ENCODE data around the gene ERMARD. TPM values are rescaled to one million over a fixed set of nuclear protein-coding genes. Genes with fewer than 3 reads are reported as not detected.

ERMARD gene
- total RNA-seq, 1 experiment from 2014 or later = 22.0 TPM

GRCh38 chr6:169784821-169785340 is 33.5 kb downstream of the ERMARD start:
- Mint-ChIP-seq H3K4me3 (ENCODE audit: low read depth, unreplicated experiment) (no peak overlapping the region), H3K27me3 (ENCODE audit: unreplicated experiment) (no peaks in the 10 kb centered on the region), H3K27ac (ENCODE audit: unreplicated experiment) (no peak overlapping the region), H3K4me1 (ENCODE audit: low read depth, unreplicated experiment) (no peaks in the 10 kb centered on the region), H3K36me3 (ENCODE audit: insufficient read depth, unreplicated experiment) (peaks cover 5% of the 10 kb centered on the region), H3K9me3 (ENCODE audit: low read depth, unreplicated experiment) (no peaks in the 10 kb centered on the region)
- TF ChIP-seq CTCF (IDR thresholded peaks at IDR 0.05; ENCODE audit: unreplicated experiment) = no peak
- CTCF ChIA-PET = no interaction called here
- no TSS peak for BruUV-seq (replicated peaks)
- DNase-seq = no peak
- intact Hi-C loops (cut with micrococcal nuclease; ENCODE audit: unreplicated experiment) = no loop called here

GRCh38 chr6:169785566-169785965 is 34.1 kb downstream of the ERMARD start:
- H3K9me3 Mint-ChIP-seq (ENCODE audit: low read depth, unreplicated experiment) = no peaks in the 10 kb centered on the region
- no TSS peak for BruUV-seq (replicated peaks)
- CTCF ChIA-PET = no interaction called here
- TF ChIP-seq CTCF (IDR thresholded peaks at IDR 0.05; ENCODE audit: unreplicated experiment) = no peak
- no peak overlapping the region for H3K27ac Mint-ChIP-seq (ENCODE audit: unreplicated experiment)
- intact Hi-C loops (cut with micrococcal nuclease; ENCODE audit: unreplicated experiment) = no loop called here
- peaks cover 5% of the 10 kb centered on the region for H3K36me3 Mint-ChIP-seq (ENCODE audit: insufficient read depth, unreplicated experiment)
- no peak overlapping the region for H3K4me3 Mint-ChIP-seq (ENCODE audit: low read depth, unreplicated experiment)
- H3K4me1 Mint-ChIP-seq (ENCODE audit: low read depth, unreplicated experiment) = no peaks in the 10 kb centered on the region
- no peak for DNase-seq
- no peaks in the 10 kb centered on the region for H3K27me3 Mint-ChIP-seq (ENCODE audit: unreplicated experiment)

- no peak overlapping the region for H3K4me3 Mint-ChIP-seq (ENCODE audit: low read depth, unreplicated experiment)
- intact Hi-C loops (cut with micrococcal nuclease; ENCODE audit: unreplicated experiment) = no loop called here
- no peak overlapping the region for H3K27ac Mint-ChIP-seq (ENCODE audit: unreplicated experiment)
- no peak for TF ChIP-seq CTCF (IDR thresholded peaks at IDR 0.05; ENCODE audit: unreplicated experiment)
- no peak for DNase-seq
- CTCF ChIA-PET = no interaction called here
- H3K4me1 Mint-ChIP-seq (ENCODE audit: low read depth, unreplicated experiment) = no peaks in the 10 kb centered on the region
- BruUV-seq (replicated peaks) = no TSS peak
- H3K9me3 Mint-ChIP-seq (ENCODE audit: low read depth, unreplicated experiment) = no peaks in the 10 kb centered on the region
- H3K36me3 Mint-ChIP-seq (ENCODE audit: insufficient read depth, unreplicated experiment) = peaks cover 8% of the 10 kb centered on the region
- peaks cover 6% of the 10 kb centered on the region for H3K27me3 Mint-ChIP-seq (ENCODE audit: unreplicated experiment)
These were observed 34.9 kb downstream of the ERMARD start for GRCh38 chr6:169786349-169786748.

GRCh38 chr6:169787797-169788196 is 36.4 kb downstream of the ERMARD start:
- H3K36me3 Mint-ChIP-seq (ENCODE audit: insufficient read depth, unreplicated experiment) = peaks cover 10% of the 10 kb centered on the region
- H3K27ac Mint-ChIP-seq (ENCODE audit: unreplicated experiment) = no peak overlapping the region
- no peak overlapping the region for H3K4me3 Mint-ChIP-seq (ENCODE audit: low read depth, unreplicated experiment)
- CTCF ChIA-PET = no interaction called here
- BruUV-seq (replicated peaks) = no TSS peak
- H3K27me3 Mint-ChIP-seq (ENCODE audit: unreplicated experiment) = peaks cover 21% of the 10 kb centered on the region
- no peaks in the 10 kb centered on the region for H3K9me3 Mint-ChIP-seq (ENCODE audit: low read depth, unreplicated experiment)
- TF ChIP-seq CTCF (IDR thresholded peaks at IDR 0.05; ENCODE audit: unreplicated experiment) = no peak
- DNase-seq = no peak
- H3K4me1 Mint-ChIP-seq (ENCODE audit: low read depth, unreplicated experiment) = no peaks in the 10 kb centered on the region
- intact Hi-C loops (cut with micrococcal nuclease; ENCODE audit: unreplicated experiment) = no loop called here
